Measurements from ENCODE around the gene STIMATE. TPM values are rescaled to one million over a fixed set of nuclear protein-coding genes. Genes with fewer than 3 reads are reported as not detected.

The STIMATE gene
- polyA plus RNA-seq, 1 donor from 2014 or later: 14.6 TPM

DNA sequence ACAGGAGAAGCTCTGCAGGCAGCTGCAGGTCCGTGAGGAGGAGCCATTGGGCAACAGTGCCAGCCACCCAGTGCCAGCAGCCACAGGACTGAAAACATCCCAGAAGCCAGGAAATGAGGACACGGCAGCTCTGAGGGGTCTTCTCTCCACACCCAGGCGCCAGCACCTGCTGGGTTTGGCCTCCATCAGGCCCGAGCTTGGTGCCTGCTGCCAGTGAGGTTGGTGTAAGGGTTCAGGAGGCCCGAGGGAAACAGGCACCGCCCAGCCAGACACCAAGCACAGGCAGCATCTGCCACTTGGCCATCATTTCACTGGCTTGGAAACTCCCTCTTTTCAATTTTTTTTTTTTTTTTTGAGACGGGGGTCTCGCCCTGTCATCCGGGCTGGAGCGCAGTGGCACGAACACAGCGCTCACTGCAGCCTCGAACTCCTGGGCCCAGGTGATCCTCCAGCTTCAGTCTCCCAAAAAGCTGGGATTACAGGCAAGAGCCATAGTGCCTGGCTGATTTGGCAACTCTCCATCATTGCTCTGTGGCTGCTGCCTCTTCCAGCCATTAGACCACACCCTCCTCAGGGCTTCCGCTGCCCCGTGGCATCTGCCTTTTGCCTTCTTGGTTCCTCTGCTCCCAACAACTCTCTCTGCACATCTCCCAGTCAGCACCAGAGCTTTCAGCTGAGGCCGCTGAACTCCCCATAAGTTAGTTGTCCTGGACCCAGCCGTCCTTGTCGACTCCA lies 104.2 kb downstream of the STIMATE start (continued):
- TF ChIP-seq, protein P1, sequence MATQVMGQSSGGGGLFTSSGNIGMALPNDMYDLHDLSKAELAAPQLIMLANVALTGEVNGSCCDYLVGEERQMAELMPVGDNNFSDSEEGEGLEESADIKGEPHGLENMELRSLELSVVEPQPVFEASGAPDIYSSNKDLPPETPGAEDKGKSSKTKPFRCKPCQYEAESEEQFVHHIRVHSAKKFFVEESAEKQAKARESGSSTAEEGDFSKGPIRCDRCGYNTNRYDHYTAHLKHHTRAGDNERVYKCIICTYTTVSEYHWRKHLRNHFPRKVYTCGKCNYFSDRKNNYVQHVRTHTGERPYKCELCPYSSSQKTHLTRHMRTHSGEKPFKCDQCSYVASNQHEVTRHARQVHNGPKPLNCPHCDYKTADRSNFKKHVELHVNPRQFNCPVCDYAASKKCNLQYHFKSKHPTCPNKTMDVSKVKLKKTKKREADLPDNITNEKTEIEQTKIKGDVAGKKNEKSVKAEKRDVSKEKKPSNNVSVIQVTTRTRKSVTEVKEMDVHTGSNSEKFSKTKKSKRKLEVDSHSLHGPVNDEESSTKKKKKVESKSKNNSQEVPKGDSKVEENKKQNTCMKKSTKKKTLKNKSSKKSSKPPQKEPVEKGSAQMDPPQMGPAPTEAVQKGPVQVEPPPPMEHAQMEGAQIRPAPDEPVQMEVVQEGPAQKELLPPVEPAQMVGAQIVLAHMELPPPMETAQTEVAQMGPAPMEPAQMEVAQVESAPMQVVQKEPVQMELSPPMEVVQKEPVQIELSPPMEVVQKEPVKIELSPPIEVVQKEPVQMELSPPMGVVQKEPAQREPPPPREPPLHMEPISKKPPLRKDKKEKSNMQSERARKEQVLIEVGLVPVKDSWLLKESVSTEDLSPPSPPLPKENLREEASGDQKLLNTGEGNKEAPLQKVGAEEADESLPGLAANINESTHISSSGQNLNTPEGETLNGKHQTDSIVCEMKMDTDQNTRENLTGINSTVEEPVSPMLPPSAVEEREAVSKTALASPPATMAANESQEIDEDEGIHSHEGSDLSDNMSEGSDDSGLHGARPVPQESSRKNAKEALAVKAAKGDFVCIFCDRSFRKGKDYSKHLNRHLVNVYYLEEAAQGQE (IDR thresholded peaks at IDR 0.05; ENCODE audit: borderline replicate concordance): no peak
- no peak for TF ChIP-seq SMC3 (conservative IDR thresholded peaks at IDR 0.05; ENCODE audit: poor library complexity)

DNA sequence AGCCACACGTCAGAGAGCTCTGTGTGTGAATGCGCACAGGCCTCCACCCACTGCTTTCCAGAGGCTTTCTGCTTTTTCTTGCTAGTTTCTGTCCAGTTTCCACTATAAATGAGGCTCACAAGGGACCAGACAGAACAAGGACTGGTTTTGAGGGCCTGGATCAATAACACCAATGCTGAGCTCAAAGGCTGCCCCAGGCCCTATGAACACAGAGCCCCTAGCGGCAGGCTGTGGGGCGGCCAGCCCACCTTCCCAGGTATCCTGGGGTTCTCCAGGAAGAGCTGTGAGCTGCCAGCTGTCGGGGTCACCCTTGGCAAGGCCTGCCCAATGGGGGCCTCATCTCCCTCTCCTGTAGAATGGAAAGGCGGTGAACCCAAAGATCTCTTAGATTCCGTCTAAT lies 104.9 kb downstream of the STIMATE start:
- no peaks in the 10 kb centered on the region for H3K36me3 ChIP-seq (ENCODE audit: insufficient read depth, low read length)
- no peaks in the 10 kb centered on the region for H3K27me3 ChIP-seq (ENCODE audit: insufficient read depth, low read depth, low read length)
- H3K9ac ChIP-seq (ENCODE audit: low read length): no peak overlapping the region
- no peaks in the 10 kb centered on the region for H3F3A ChIP-seq (ENCODE audit: insufficient read depth, low read length, poor library complexity, severe bottlenecking)
- no peaks in the 10 kb centered on the region for H3K9me2 ChIP-seq (ENCODE audit: insufficient read depth, low read length)
- no peaks in the 10 kb centered on the region for H3K9me3 ChIP-seq (ENCODE audit: low read length)
- no peak overlapping the region for H3K27ac ChIP-seq (ENCODE audit: low read length)
- no peaks in the 10 kb centered on the region for H4K20me1 ChIP-seq (ENCODE audit: insufficient read depth)
- H2AFZ ChIP-seq (ENCODE audit: low read depth, low read length): no peak overlapping the region
- no peak overlapping the region for H3K4me2 ChIP-seq (ENCODE audit: low read length)
- H3K79me2 ChIP-seq (replicated peaks; ENCODE audit: insufficient read depth, low read length): no peaks in the 10 kb centered on the region
- H3K4me3 ChIP-seq (ENCODE audit: low read length): no peak overlapping the region
- TF ChIP-seq, protein P2, sequence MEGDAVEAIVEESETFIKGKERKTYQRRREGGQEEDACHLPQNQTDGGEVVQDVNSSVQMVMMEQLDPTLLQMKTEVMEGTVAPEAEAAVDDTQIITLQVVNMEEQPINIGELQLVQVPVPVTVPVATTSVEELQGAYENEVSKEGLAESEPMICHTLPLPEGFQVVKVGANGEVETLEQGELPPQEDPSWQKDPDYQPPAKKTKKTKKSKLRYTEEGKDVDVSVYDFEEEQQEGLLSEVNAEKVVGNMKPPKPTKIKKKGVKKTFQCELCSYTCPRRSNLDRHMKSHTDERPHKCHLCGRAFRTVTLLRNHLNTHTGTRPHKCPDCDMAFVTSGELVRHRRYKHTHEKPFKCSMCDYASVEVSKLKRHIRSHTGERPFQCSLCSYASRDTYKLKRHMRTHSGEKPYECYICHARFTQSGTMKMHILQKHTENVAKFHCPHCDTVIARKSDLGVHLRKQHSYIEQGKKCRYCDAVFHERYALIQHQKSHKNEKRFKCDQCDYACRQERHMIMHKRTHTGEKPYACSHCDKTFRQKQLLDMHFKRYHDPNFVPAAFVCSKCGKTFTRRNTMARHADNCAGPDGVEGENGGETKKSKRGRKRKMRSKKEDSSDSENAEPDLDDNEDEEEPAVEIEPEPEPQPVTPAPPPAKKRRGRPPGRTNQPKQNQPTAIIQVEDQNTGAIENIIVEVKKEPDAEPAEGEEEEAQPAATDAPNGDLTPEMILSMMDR (IDR thresholded peaks at IDR 0.05; ENCODE audit: poor library complexity, severe bottlenecking): no peak

DNA sequence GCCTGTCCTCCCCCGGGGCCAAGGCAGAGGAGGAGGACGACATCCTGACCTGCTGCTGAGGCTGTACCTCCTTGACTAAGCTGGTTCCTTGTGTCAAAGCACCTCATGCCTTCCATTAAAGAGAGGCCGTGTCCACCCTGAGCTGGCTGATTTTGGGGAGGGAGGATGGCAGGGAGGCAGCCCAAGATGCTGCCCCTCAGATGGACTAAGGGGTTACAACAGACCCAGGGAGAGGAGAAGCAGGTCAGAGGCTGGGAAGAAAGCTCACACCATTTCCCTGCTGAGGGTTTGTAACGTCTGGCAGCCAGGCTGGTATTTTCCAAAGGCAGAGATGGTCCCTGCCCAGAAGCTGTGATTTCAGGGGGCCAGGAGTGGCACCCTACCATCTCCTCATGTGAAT lies 105.4 kb downstream of the STIMATE start:
- Histone ChIP-seq H3K9me2 (ENCODE audit: insufficient read depth, low read length) (no peaks in the 10 kb centered on the region), H3K27me3 (ENCODE audit: insufficient read depth, low read depth, low read length) (no peaks in the 10 kb centered on the region), H3K27ac (ENCODE audit: low read length) (no peak overlapping the region), H4K20me1 (ENCODE audit: insufficient read depth) (no peaks in the 10 kb centered on the region), H3K79me2 (replicated peaks; ENCODE audit: insufficient read depth, low read length) (no peaks in the 10 kb centered on the region), H3K9me3 (ENCODE audit: low read length) (no peaks in the 10 kb centered on the region), H3K4me2 (ENCODE audit: low read length) (no peak overlapping the region), H2AFZ (ENCODE audit: low read depth, low read length) (no peak overlapping the region), H3K4me3 (ENCODE audit: low read length) (no peak overlapping the region), H3K36me3 (ENCODE audit: insufficient read depth, low read length) (no peaks in the 10 kb centered on the region), H3F3A (ENCODE audit: insufficient read depth, low read length, poor library complexity, severe bottlenecking) (no peaks in the 10 kb centered on the region), H3K9ac (ENCODE audit: low read length) (no peak overlapping the region)
- TF ChIP-seq EZH2 (IDR thresholded peaks at IDR 0.05; ENCODE audit: borderline replicate concordance, insufficient read depth, low read length, poor library complexity, severe bottlenecking) (no peak), TAF1 (IDR thresholded peaks at IDR 0.05; ENCODE audit: low read depth) (no peak), MXI1 (conservative IDR thresholded peaks at IDR 0.05; ENCODE audit: poor library complexity, severe bottlenecking) (no peak)

Measured in neural cell (in vitro differentiated cells).